NCI-H2029 (cell line): ENCODE data around the gene UTS2B.
"Not testable (repeated sequence)": the region's sequence is repeated elsewhere in the genome, so short reads cannot be mapped to it uniquely, and the experiment has no call there.

Experiments
- DNase-seq: peaks from one replicate; lab custom pipeline; 2025; lab: John Stamatoyannopoulos, UW

The UTS2B gene

DNA sequence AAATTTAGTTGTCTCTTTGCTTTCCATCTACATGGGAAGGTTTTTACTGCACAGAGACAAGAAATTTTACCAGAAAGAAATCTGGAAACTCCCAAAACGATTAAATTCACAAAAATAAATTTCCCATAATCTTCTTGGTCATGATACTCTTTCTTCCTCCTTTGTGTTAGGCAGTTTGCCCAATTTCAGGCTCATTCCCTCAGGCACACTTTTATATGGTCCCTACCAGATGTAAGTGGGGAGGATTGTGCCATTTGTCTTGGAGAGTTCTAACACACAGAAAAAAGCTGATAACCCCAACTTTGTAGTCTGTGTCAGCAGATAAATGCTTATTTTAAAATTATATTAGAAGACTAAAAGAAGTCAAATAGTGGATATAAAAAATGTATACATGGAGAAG lies 50.2 kb downstream of the UTS2B start:
- no peak for DNase-seq

GRCh38 chr3:191275751-191276150 lies 54.6 kb downstream of the UTS2B start:
- DNase-seq, result no peak

- DNase-seq, result not testable (repeated sequence)
Measured at GRCh38 chr3:191275244-191275643, 55.1 kb downstream of the UTS2B start.

- DNase-seq, result no peak
Measured at GRCh38 chr3:191269289-191270085, 60.8 kb downstream of the UTS2B start.

GRCh38 chr3:191268737-191269136 lies 61.6 kb downstream of the UTS2B start:
- no peak for DNase-seq

GRCh38 chr3:191263850-191264249 lies 66.5 kb downstream of the UTS2B start:
- DNase-seq, result no peak

DNA sequence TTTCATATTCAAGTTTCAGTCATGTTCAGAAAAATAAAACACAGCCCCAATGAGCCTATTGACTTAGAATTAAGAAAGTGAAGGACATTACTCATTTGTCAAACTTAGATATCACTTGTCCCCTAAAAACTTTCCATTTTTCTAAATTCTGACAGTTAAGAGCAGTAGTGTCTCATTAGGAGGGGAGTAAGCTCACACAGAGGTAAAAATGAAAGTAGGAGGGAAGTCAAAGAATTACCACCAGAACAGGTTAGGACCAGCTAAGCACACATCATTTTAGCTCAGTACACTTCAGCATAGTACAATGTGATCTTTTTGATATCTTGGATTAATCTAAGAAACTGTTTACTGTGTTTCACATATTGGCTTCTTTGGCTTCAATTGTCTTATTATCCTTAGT lies 67.0 kb downstream of the UTS2B start:
- no peak for DNase-seq

GRCh38 chr3:191262650-191263049 lies 67.7 kb downstream of the UTS2B start:
- DNase-seq, result no peak

DNA sequence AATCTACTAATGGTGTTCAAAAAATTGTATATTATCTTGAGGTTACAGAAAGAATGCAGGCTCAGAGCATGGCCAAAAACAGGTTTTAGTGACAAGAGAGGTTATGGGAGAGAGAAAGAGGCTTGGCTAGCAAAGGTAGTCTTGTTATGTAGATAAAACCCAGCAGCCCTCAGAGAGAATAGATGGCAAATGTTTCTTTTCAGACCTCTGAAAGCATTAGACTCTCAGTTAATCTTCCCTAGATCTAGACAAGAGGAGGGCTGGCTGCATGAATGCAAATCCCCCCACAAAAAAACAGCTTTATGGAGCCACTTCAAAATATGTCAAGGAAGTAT lies 69.1 kb downstream of the UTS2B start:
- no peak for DNase-seq

DNA sequence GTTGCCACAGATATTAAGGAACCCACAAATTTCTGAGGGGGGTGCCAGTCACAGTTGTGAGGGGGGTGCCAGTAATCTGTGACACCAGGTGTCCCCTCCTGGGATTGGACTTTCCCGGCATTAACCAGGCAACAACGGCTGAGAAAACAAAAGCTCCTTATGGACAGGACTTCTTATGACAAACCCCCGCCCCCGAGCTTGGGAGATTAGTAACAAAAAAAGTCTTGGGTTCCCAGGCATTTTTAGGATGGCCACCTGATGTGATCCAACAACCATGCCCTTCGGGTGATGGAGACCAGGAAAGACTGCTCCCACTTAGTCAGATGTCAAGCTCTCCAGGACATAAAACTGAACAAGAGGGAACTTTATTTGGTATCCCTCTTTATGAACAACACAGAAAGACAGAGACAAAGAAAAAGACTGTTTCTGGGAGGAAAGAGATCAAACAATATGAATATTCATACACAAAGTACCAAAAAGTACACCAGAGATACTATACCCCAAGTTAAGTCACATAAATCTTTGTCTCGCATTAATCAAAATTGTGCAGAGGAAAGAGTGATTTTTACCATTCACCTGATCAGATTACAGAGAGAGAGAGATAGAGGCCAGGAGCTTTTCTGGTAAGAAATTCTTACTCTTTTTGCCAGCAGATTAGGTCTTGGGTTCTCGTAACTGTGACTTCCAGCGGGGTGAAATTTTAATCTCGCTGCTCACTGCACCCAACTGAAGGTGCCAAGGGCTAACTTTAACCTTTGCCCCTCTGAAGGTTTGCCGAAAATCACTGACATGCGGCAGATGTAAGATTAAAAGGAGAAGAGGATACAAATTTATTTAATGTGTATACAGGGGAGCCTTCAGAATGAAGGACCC lies 69.7 kb downstream of the UTS2B start:
- no peak for DNase-seq

DNA sequence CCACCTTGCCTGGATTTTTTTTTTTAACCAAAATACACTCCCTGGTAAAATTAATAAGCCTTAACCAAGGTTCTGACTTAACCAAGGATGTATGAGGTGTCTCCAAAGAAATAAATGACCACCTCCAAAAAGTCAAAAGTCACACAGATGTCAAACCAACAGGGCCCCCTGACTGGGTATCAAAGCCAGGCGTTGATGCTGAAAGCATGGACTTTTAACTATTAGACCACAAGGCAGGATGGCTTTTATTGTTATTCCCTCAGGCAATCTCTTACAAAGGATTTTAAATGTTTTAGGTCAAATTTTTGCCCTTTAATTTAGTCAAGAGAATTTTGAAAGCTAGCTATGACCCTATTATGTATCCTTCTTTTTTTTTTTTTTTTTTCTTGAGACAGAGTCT lies 70.8 kb downstream of the UTS2B start:
- no peak for DNase-seq

DNA sequence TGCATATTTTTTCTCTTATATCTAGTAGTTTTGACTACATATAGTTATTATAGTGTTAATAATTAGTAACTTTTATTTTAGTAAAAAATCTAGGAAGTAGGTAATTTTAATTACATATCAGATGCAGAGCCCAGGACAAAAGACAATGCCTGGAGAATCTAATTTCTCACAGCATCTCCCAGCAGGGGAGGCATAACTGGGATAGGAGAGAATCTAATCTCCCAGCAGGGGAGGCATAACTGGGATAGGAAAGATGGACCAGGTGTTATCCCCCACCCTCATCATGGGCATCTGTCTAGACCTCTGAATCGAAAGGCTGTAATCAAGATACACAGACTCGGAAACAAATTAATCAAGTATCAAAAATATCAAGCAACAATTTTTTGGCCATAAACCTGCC lies 73.0 kb downstream of the UTS2B start:
- DNase-seq, result no peak

DNA sequence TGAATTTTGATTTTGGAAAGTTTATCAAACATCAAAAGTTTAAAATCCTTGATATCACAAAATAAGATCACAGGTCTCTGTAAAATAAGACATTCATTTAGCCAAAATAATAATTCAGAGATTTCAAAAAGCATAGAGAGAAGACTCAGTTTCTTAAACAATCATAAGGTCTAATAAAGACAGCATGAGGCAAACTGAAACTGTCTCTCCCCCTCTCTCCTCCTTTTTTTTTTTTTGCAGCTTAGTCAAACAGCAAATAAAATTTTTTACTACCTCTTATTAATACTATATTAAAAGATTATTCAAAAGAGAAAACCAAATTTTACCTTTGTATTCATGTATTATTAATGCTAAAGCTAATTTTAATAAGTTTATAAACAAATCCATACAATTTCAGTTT lies 73.9 kb downstream of the UTS2B start:
- no peak for DNase-seq

GRCh38 chr3:191255156-191255555 lies 75.2 kb downstream of the UTS2B start:
- DNase-seq, result no peak

DNA sequence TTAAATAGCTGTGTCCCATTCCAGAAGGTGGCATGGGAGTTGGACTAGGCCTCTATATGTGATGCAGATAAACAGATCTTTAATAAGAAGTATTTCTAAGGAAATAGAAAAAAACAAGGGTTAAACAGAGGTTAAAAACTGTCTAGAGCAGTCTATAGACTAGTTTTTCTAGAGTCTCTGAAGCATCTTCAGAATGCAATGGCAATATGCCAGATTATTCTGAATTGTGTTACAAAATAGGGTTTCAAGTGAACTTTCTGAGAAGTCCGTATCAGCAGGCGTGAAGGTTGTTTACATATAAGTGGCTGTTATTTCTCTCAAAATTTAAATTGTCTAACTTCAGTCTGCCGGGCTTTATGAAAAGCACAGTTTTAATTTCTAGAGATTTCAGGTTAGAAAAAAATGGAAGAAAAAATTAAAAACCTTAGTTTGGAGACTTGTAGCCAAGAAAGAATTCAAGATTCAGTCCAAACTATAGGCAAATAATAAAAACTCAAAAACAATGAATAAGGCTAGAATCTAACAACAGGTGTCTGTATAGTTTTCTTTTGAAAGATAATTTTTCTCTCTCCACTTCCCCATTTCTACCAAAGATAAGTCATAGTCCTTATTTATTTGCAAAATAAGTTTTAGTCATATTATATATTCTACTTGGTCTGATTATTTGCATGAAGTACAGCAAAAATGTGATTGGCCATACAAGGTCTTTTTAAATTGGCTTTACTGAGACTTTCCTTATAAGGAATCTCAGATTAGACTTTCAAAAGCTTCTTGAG lies 76.0 kb downstream of the UTS2B start:
- no peak for DNase-seq

DNA sequence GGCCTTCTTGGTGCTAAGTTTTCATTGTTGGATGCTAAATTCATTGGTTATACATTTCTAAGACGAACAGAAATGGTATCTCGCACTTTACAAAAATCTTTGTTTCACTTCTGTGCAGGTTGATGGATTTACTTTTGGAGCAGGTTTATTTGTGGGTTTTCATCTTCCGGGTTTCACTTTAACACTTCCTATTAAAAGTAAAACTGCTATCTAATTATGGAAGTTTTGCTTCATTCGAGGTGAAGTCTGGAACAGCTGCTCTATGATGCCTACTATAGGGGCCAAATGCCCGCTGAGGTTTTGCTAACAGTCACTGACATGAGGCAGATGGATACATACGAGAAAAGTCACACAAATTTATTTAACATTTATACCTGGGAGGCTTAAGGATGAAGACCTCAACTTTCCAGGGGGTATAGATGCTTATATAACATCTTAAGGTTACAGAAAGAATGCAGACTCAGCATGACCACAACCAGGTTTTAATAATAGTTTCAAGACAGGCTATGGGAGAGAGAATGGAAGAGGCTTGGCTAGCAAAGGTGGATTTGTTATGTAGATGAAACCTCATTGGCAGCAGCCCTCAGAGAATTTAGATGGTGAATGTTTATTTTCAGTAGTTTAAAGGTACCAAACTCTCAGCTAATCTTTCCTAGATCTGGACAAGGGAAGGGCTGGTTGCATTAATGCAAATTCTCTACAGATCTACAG lies 77.1 kb downstream of the UTS2B start:
- DNase-seq, result no peak

DNA sequence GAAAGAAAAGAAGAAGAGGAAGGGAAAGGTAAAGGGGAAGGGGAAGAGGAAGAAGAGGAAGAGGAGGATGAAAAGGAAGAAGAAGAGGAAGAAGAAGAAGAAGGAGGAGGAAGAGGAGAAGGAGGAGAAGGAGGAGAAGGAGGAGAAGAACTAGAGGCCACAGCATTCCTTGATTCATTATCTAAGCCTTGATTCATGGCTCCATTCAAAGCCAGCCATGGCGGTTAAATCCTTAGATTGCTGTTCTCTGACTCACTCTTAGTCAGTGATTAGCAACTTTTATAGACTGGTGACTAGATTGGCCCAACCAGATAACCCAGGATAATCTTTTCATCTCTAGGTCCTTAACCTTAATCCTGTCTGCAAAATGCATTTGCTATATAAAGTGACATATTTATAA lies 83.7 kb downstream of the UTS2B start:
- DNase-seq, result no peak

- DNase-seq, result not testable (repeated sequence)
Measured at GRCh38 chr3:191246034-191246433, 84.3 kb downstream of the UTS2B start.

DNA sequence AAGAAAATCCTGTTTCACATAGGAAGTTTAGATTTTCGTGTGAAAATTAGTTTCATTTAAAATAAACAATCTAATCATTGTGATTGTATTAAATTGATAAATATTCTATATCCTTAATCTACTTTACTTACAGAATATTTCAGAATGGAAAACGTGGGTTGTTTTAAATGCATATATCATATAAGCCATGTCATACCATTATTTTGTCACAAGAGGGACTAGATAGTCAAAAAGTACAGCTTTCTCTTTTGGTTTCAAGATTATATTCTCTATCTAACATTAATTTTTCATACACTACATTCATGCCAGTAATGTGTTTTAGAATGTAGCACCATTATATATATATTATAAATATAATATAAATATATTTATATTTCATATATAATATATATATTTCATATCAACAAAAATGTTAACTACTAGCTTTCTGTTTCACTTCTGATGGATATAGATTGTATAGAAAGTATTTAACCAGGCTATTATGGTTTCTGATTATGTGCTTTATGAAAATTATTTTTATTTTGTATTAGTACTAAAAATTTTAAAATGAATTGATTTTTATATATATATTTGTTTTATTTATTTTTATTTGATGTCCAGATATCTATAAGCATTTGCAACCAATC lies 86.0 kb downstream of the UTS2B start:
- DNase-seq, result no peak

GRCh38 chr3:191240486-191240885 lies 89.8 kb downstream of the UTS2B start:
- no peak for DNase-seq

GRCh38 chr3:191239407-191240031 lies 90.8 kb downstream of the UTS2B start:
- no peak for DNase-seq
